Measurements from ENCODE around the gene SYT1. TPM values are rescaled to one million over a fixed set of nuclear protein-coding genes. Genes with fewer than 3 reads are reported as not detected.

SYT1 gene
- total and polyA plus RNA-seq, 2 of the 8 experiments (the other 6 are each of a cell fraction or from before 2014, with no cell fraction given) = 11.0 to 34.6 TPM

- no peak overlapping the region for H3K14ac ChIP-seq (ENCODE audit: insufficient read length)
- no peak overlapping the region for H3K23ac ChIP-seq (ENCODE audit: insufficient read length)
- H4K91ac ChIP-seq (replicated peaks; ENCODE audit: insufficient read length, low read length) = no peak overlapping the region
- no peak overlapping the region for H2AK5ac ChIP-seq (ENCODE audit: low read depth, low read length)
- FAIRE-seq = no peak
- H2AFZ ChIP-seq (ENCODE audit: low read length) = no peak overlapping the region
- H2BK15ac ChIP-seq (ENCODE audit: low read length) = no peak overlapping the region
- TF ChIP-seq NANOG (IDR thresholded peaks at IDR 0.05; ENCODE audit: insufficient read depth, low read depth, low read length, poor library complexity, severe bottlenecking) = no peak
- no peak for TF ChIP-seq RFX5 (IDR thresholded peaks at IDR 0.05; ENCODE audit: borderline replicate concordance, low read depth, low read length)
- no peak for TF ChIP-seq ATF3 (IDR thresholded peaks at IDR 0.05; ENCODE audit: insufficient read depth, low read depth, low read length)
- TF ChIP-seq NRF1 (IDR thresholded peaks at IDR 0.05; ENCODE audit: low read depth, low read length) = no peak
- no peak for TF ChIP-seq RXRA (IDR thresholded peaks at IDR 0.05; ENCODE audit: insufficient read depth, low read depth, low read length)
- no peak for TF ChIP-seq E2F6 (IDR thresholded peaks at IDR 0.05)
- no peak for TF ChIP-seq MAFK (IDR thresholded peaks at IDR 0.05; ENCODE audit: low read depth, low read length)
- TF ChIP-seq POLR2AphosphoS5 (IDR thresholded peaks at IDR 0.05; ENCODE audit: low read depth, low read length) = no peak
- TF ChIP-seq EZH2 (IDR thresholded peaks at IDR 0.05; ENCODE audit: low read depth, low read length, severe bottlenecking) = no peak
- TF ChIP-seq KDM1A (IDR thresholded peaks at IDR 0.05; ENCODE audit: borderline replicate concordance, low read length) = no peak
- TF ChIP-seq CREB1 (IDR thresholded peaks at IDR 0.05) = no peak
- H3K9me3 ChIP-seq (ENCODE audit: insufficient read depth in 2 of 2, low read depth in 1 of 2, low read length in 1 of 2) = no peaks in the 10 kb centered on the region
- no peak overlapping the region for H4K5ac ChIP-seq (ENCODE audit: insufficient read length, low read depth, low read length)
- ChIA-PET CTCF (ENCODE audit: partially characterized antibody) (interaction anchor here (0.9 to 1.1 kb wide), 2 partner anchors 18 to 124 kb away, joined by 3 to 4 read pairs; no protein-coding TSS in a partner anchor), POLR2A (ENCODE audit: partially characterized antibody) (interaction anchor here (0.7 kb wide), 1 partner anchor 68 kb away, joined by 4 read pairs; no protein-coding TSS in a partner anchor)
- no peak overlapping the region for H4K8ac ChIP-seq (ENCODE audit: extremely low read depth, insufficient read depth, low read length)
- H2BK20ac ChIP-seq (ENCODE audit: low read length) = no peak overlapping the region
- H3K79me1 ChIP-seq (ENCODE audit: low read depth, low read length) = no peaks in the 10 kb centered on the region
- no peak overlapping the region for H2BK5ac ChIP-seq (ENCODE audit: low read depth, low read length)
- H4K20me1 ChIP-seq (replicated peaks in 1 of 2; ENCODE audit: control insufficient read depth in 1 of 2, insufficient read depth in 2 of 2, low read length in 2 of 2) = no peaks in the 10 kb centered on the region
- no peak overlapping the region for H3K18ac ChIP-seq (ENCODE audit: extremely low read depth, low read length)
- H3K4me1 ChIP-seq (replicated peaks in 1 of 4; ENCODE audit: control insufficient read depth in 3 of 4, insufficient read depth in 4 of 4, low read length in 3 of 4) = peaks cover 0 to 10% (median 5%) of the 10 kb centered on the region in 4 experiments; a peak in 5 of 7 replicates
- no peaks in the 10 kb centered on the region for H3K36me3 ChIP-seq (ENCODE audit: control insufficient read depth in 2 of 4, insufficient read depth in 4 of 4, low read length in 3 of 4)
- H3K23me2 ChIP-seq (ENCODE audit: low read depth, low read length) = peaks cover 1% of the 10 kb centered on the region; the same call in 1 of the 2 replicates
- 87% methylated on average over 3 of the region's 3 CpGs; no CpG with 5 or more reads in 1 of the 2 experiments for WGBS, 2 experiments (ENCODE audit: extremely low coverage in 1 of 2, insufficient coverage in 1 of 2, insufficient read length in 1 of 2, insufficient replicate concordance in 2 of 2, low coverage in 1 of 2, low lambda C conversion rate in 2 of 2, missing lambda C conversion rate in 1 of 2)
- no peak overlapping the region for H3K4ac ChIP-seq (replicated peaks; ENCODE audit: insufficient read length, low read depth, low read length)
- H3K79me2 ChIP-seq (ENCODE audit: control insufficient read depth in 1 of 2, insufficient read depth in 2 of 2, low read length in 2 of 2) = no peaks in the 10 kb centered on the region
- DNase-seq (ENCODE audit: low read depth in 1 of 2, low spot score in 2 of 2) = no peak
- no peaks in the 10 kb centered on the region for H3K27me3 ChIP-seq (replicated peaks in 1 of 4; ENCODE audit: control insufficient read depth in 3 of 4, extremely low read depth in 1 of 4, insufficient read depth in 3 of 4, low read length in 3 of 4)
- H3K56ac ChIP-seq (replicated peaks; ENCODE audit: insufficient read length, low read depth, low read length) = no peak overlapping the region
- H3K9ac ChIP-seq (replicated peaks in 1 of 4; ENCODE audit: extremely low read depth in 1 of 4, low read depth in 3 of 4, low read length in 3 of 4) = no peak overlapping the region
- no peak overlapping the region for H2BK12ac ChIP-seq (ENCODE audit: low read depth, low read length)
- no peak overlapping the region for H3K4me2 ChIP-seq (ENCODE audit: insufficient read depth in 1 of 2, low read depth in 2 of 2, low read length in 2 of 2)
- no peak overlapping the region for H3K4me3 ChIP-seq (ENCODE audit: extremely low read depth in 1 of 4, insufficient read depth in 2 of 4, low read depth in 3 of 4, low read length in 4 of 4)
- H3K27ac ChIP-seq (ENCODE audit: low read depth, low read length) = no peak overlapping the region
- no peak overlapping the region for H2BK120ac ChIP-seq (replicated peaks; ENCODE audit: low read depth, low read length)
Measured at GRCh38 chr12:79486154-79486553, 621.6 kb downstream of the SYT1 start.

All from H1 (cell line).